ENCODE measurements around the gene CCSER2.
A peak's percentile ranks its signal among the peaks of the same experiment; 100 is the strongest.
"Not testable (repeated sequence)": the region's sequence is repeated elsewhere in the genome, so short reads cannot be mapped to it uniquely, and the experiment has no call there.

The CCSER2 gene

GRCh38 chr10:84525807-84526182 lies 197.4 kb downstream of the CCSER2 start:
- DNase-seq: not testable (repeated sequence)

GRCh38 chr10:84527386-84527785 lies 199.0 kb downstream of the CCSER2 start:
- DNase-seq: not testable (repeated sequence)

DNA sequence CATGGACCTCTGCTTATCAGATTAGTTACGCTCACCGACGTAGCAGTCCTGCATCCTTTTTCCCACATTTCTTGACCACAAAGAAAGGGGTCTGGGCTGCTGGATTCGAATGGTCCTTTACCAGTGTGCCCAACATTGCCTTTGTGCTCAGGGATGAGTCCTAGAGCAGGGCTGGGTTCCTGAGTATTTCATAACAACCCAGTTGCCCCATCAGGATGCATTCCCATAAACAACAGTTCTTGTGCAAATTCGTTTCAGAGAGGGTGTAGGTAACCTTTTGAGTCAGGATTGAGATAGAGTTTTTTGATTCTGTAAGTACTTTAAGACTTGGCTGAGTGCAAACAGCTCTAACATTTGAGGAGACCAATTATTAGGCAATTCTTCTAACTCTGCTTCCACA lies 200.1 kb downstream of the CCSER2 start:
- not testable (repeated sequence) for DNase-seq

DNA sequence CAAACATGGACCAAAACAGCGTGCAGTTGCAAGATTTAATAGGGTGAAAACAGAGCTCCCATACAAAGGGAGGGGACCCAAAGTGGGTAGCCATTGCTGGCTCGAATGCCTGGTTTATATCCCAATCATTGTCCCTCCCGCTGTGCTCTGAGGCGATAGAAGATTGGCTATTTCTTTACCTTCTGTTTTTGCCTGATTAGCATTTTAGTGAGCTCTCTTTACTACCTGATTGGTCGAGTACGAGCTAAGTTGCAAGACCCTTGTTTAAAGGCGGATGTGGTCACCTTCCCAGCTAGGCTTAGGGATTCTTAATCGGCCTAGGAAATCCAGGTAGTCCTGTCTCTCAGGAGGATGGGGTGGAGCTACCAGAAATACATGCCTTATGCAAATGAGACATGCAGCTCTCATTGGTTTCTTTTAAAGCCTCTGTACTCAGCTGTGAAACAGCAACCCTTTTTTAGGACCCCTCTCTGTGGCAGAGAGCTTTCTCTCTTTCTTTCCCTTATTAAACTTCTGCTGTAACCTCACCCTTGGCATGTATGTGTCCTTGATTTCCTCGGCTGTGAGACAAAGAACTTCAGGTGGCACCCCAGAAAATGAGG lies 202.4 kb downstream of the CCSER2 start:
- DNase-seq: no peak

DNA sequence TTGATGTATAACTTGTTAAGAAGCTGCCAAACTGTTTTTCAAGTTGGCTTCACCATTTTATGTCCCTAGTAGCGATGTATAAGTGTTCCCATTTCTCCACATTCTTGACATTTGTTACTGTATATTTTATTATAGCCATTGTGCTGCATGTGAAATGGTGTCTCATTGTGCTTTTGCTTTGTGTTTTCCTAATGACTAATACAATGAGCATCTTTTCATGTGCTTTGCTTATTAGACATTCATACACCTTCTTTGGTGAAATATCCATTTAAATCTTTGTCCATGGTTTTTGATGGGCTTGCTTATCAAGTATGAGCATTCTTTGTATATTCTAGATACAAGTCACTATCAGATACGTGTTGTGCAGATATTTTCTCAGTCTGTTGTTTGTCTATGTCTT lies 203.0 kb downstream of the CCSER2 start:
- DNase-seq: no peak

DNA sequence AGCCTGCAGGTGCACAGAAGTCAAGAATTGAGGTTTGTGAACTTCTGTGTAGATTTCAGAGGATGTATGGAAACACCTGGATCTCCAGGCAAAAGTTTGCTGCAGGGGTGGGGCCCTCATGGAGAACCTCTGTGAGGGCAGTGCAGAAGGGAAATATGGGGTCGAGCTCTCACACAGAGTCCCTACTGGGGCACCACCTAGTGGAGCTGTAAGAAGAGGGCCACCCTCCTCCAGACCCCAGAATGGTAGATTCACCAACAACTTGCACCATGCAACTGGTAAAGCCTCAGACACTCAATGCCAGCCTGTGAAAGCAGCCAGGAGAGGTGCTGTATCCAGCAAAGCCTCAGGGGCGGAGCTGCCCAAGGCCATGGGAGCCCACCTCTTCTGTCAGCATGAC lies 205.8 kb downstream of the CCSER2 start:
- no peak for DNase-seq

DNA sequence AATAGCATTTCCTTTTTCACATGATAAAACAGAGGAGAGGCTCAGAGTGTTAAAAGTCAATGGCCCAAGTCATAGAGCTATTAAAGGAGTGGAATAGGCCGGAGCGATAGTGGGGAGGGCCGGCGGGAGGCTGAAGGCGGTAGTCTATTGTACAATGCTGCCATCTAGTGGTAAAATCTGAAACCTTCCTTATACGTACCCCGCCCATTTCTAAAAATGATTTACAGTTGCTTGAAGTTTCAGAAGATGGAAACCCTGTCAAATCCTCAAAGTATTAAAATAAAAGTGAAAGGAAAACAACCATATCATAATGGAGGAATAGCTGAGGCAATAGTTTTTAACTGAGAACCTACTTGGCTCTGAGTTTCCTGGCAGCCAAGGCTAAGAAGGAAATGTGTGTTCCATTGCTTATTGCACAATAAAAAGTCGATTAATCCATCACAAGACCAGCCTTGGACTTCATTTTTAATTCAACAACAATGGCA lies 209.1 kb downstream of the CCSER2 start:
- DNase-seq: peak; percentile 29

- no peak for DNase-seq
Observed at GRCh38 chr10:84538036-84538435, 209.6 kb downstream of the CCSER2 start.

- no peak for DNase-seq
Observed at GRCh38 chr10:84539216-84539615, 210.8 kb downstream of the CCSER2 start.

DNA sequence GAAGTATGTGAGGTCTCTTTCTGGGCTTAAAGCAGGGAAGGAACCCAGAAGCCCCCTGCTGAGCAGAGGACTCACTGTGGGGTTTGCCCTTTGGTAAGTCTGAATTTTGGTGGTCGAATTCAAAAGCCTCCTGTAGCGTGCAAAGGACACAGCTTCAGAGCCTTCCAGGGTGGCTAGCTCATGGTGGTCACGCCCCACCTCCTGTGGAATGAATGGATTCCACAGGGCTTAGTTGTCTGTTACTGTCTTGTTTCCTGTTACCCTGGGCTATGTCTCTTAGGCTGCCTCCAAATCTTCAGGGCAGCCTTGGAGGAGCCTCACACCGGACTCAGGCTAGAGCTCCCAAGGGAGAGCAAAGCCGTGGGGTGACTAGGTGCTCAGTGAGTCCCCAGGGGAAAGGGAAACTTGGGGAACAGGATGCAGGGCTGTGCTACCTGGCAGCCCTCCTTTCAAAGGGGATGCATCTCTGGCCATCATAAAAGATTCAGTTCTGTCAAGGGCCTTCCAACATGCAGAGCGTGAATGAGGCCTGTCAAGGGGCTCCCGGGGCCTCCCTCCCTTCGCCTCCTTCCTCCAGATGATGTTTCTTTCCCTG lies 211.7 kb downstream of the CCSER2 start:
- no peak for DNase-seq

DNA sequence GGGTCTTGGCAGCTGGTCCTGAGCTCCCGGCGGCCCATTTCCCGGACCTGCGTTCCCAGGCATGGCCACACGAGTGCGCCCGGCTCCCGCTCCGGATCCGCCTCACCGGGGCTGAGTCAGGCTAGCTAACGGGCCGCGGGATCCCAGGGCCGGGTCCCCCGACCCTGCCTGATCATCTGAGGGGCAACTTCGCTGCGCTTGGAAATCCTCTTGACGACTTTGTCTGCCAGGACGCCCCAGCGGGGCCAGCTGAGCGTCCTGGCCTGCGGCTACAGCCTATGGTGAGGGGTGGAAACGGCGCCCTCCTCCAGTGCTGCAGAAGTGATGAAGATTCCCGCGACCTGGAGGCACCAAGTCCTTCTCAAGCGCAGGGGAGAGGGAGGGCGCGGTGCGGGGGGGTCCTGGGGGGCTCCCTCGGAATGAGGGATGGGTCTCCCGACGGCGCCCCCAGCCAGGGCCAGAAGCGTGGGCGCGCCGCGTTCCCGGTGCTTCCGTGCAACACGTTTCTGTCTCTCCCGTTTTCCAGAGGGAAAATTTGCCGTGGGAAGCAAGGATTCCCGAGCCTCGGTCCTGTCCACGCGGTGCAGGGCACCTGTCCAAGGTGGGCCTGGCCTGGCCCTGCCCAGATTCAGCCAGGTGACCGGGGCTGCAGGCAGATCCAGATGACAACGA lies 212.4 kb downstream of the CCSER2 start:
- peak; percentile 28 for DNase-seq

- DNase-seq: no peak
Observed at GRCh38 chr10:84541289-84541637, 212.9 kb downstream of the CCSER2 start.

DNA sequence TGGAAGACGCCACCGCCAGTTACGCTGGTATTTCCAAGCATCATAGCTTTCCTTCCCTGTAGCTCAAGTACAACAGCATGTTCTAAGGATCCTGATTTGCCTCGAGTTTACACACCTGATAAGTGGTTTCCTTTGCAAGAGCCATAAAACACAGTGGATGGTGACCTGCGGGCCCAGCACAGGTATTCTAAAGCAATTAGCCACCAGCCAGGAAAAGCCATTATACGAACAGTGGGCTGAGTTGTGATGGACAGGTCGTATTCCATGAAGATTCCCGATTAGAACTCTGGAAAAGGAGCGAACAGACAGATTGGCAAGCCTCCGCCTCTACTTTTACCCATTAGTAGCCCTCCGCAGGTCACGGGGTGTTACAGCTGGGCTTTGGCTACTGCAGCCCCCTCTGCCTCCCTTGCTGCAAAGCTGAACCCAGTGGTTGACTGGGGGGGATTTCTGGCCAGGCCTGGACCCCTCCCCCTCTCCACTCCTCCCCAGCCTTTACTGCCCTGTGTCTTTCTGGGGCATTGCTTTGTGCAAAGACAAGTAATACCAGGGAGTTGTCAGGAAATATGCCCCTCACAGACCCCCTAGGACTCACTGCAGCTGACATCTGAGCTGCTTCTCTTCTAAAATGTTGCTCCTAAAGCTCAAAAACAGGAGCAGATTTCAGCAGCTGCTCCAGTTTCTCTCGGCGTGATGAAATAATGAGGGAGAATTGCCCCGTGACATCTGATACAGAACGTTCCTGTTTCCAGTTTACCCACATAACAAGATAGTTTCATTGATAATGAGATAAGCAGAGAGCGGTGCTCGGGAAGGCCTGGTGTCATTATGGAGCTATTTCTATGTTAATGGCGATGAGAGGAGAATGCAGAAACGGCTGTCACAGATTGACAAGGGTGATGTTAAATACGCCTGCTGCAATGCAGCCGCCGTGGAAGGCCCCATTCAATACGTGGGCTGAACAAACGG lies 214.4 kb downstream of the CCSER2 start:
- DNase-seq: no peak

DNA sequence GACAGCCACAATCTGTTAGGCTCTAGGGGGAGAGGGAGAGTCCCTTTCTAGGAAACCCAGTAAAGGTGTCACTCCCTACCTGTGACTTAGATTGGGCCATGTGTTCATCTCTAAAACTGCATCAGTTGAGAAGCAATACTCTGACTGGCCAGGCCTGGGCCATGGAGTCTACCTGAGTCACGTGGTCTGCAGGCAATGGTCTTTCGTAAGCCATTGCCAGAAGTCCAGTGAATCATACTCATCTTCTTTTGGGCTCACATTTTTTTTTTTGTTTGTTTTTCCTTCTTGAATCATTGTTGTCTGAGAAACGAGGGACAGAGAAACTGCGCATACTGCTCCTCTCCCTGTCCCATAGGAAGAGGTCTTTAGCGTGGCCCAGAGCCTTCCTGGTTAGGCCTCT lies 215.6 kb downstream of the CCSER2 start:
- DNase-seq: no peak

GRCh38 chr10:84545651-84546050 lies 217.3 kb downstream of the CCSER2 start:
- DNase-seq: no peak

DNA sequence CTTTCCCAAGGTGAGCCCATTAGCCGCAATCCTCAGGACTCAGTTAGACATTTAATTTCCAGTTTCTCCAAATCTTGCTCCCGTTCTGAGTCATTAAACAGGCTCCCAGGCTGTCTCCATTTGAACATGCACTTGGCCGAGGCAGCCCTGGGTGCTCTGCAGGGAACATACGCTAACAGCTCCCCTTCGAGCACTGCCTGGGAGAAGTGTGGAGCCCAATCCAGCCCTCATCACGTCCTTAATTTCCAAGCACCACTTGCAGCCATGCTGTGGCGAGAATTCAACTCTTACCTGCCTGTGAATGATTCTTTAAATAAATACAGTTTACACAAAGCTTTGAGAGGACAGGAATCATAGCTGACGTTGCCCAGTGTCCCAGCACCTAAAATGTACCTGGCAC lies 218.2 kb downstream of the CCSER2 start:
- DNase-seq: no peak

GRCh38 chr10:84547616-84548015 lies 219.2 kb downstream of the CCSER2 start:
- no peak for DNase-seq

GRCh38 chr10:84548869-84549268 lies 220.5 kb downstream of the CCSER2 start:
- no peak for DNase-seq

GRCh38 chr10:84549368-84550165 lies 221.2 kb downstream of the CCSER2 start:
- no peak for DNase-seq

- DNase-seq: no peak
Observed at GRCh38 chr10:84550756-84551436, 222.5 kb downstream of the CCSER2 start.

GRCh38 chr10:84551437-84552120 lies 223.2 kb downstream of the CCSER2 start:
- no peak for DNase-seq

All from COR-L47 (cell line).